Embryonic facial prominence (tissue), 1 donor: ENCODE data around the gene PTPRN2.
"Not testable (repeated sequence)": the region's sequence is repeated elsewhere in the genome, so short reads cannot be mapped to it uniquely, and the experiment has no call there.

Experiments used
- DNase-seq: peaks from one replicate; pipeline ENCODE4 v3.0.0-alpha.2; 2016; ENCODE audit errors: extremely low spot score

Gene PTPRN2

GRCh38 chr7:157702311-157703023, 885.2 kb downstream of the PTPRN2 start:
- DNase-seq, result no peak

- not testable (repeated sequence) for DNase-seq
Observed at GRCh38 chr7:157701395-157702180, 886.0 kb downstream of the PTPRN2 start.

- no peak for DNase-seq
Observed at GRCh38 chr7:157700231-157701005, 887.2 kb downstream of the PTPRN2 start.

GRCh38 chr7:157699357-157700013, 888.1 kb downstream of the PTPRN2 start:
- DNase-seq, result no peak

GRCh38 chr7:157697287-157697686, 890.3 kb downstream of the PTPRN2 start:
- not testable (repeated sequence) for DNase-seq

- DNase-seq, result not testable (repeated sequence)
Observed at GRCh38 chr7:157695609-157696008, 892.0 kb downstream of the PTPRN2 start.

GRCh38 chr7:157694376-157694665, 893.3 kb downstream of the PTPRN2 start:
- DNase-seq, result no peak

GRCh38 chr7:157693521-157694375, 893.9 kb downstream of the PTPRN2 start:
- DNase-seq, result no peak

- DNase-seq, result no peak
Observed at GRCh38 chr7:157693071-157693520, 894.5 kb downstream of the PTPRN2 start.

GRCh38 chr7:157692460-157693011, 895.1 kb downstream of the PTPRN2 start:
- no peak for DNase-seq

- no peak for DNase-seq
Observed at GRCh38 chr7:157691586-157692459, 895.8 kb downstream of the PTPRN2 start.

- DNase-seq, result no peak
Observed at GRCh38 chr7:157690833-157691585, 896.6 kb downstream of the PTPRN2 start.

GRCh38 chr7:157690058-157690832, 897.4 kb downstream of the PTPRN2 start:
- no peak for DNase-seq

GRCh38 chr7:157689269-157690057, 898.2 kb downstream of the PTPRN2 start:
- no peak for DNase-seq

GRCh38 chr7:157688533-157689268, 898.9 kb downstream of the PTPRN2 start:
- no peak for DNase-seq

- no peak for DNase-seq
Observed at GRCh38 chr7:157687845-157688532, 899.6 kb downstream of the PTPRN2 start.
